ENCODE results near the gene KDM5A.

GRCh38 chr12:234019-234418 lies 155.1 kb downstream of the KDM5A start:
- no peak for TF ChIP-seq GABPA (IDR thresholded peaks at IDR 0.05; ENCODE audit: low read depth)
- TF ChIP-seq, protein P1, sequence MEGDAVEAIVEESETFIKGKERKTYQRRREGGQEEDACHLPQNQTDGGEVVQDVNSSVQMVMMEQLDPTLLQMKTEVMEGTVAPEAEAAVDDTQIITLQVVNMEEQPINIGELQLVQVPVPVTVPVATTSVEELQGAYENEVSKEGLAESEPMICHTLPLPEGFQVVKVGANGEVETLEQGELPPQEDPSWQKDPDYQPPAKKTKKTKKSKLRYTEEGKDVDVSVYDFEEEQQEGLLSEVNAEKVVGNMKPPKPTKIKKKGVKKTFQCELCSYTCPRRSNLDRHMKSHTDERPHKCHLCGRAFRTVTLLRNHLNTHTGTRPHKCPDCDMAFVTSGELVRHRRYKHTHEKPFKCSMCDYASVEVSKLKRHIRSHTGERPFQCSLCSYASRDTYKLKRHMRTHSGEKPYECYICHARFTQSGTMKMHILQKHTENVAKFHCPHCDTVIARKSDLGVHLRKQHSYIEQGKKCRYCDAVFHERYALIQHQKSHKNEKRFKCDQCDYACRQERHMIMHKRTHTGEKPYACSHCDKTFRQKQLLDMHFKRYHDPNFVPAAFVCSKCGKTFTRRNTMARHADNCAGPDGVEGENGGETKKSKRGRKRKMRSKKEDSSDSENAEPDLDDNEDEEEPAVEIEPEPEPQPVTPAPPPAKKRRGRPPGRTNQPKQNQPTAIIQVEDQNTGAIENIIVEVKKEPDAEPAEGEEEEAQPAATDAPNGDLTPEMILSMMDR (IDR thresholded peaks at IDR 0.05; ENCODE audit: insufficient read depth, low read length): no peak
- TF ChIP-seq POLR2AphosphoS5 (IDR thresholded peaks at IDR 0.05; ENCODE audit: low read depth): no peak
- TF ChIP-seq, protein P2, sequence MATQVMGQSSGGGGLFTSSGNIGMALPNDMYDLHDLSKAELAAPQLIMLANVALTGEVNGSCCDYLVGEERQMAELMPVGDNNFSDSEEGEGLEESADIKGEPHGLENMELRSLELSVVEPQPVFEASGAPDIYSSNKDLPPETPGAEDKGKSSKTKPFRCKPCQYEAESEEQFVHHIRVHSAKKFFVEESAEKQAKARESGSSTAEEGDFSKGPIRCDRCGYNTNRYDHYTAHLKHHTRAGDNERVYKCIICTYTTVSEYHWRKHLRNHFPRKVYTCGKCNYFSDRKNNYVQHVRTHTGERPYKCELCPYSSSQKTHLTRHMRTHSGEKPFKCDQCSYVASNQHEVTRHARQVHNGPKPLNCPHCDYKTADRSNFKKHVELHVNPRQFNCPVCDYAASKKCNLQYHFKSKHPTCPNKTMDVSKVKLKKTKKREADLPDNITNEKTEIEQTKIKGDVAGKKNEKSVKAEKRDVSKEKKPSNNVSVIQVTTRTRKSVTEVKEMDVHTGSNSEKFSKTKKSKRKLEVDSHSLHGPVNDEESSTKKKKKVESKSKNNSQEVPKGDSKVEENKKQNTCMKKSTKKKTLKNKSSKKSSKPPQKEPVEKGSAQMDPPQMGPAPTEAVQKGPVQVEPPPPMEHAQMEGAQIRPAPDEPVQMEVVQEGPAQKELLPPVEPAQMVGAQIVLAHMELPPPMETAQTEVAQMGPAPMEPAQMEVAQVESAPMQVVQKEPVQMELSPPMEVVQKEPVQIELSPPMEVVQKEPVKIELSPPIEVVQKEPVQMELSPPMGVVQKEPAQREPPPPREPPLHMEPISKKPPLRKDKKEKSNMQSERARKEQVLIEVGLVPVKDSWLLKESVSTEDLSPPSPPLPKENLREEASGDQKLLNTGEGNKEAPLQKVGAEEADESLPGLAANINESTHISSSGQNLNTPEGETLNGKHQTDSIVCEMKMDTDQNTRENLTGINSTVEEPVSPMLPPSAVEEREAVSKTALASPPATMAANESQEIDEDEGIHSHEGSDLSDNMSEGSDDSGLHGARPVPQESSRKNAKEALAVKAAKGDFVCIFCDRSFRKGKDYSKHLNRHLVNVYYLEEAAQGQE (IDR thresholded peaks at IDR 0.05; ENCODE audit: insufficient replicate concordance, low read depth): no peak

Data from HL-60 (cell line).